Smooth muscle cell (in vitro differentiated cells): Measurements from ENCODE around the gene CTSA. TPM values are rescaled to one million over a fixed set of nuclear protein-coding genes. Genes with fewer than 3 reads are reported as not detected.

Experiments used
- DNase-seq: peaks from one replicate; lab custom pipeline; 2025; ENCODE audit not compliant: unreplicated experiment; lab: John Stamatoyannopoulos, UW
- H2AFZ ChIP-seq: fragments of 200-600 bp; sonication (generic); 2 replicates; pipeline ENCODE4 v1.6.0; 2016; ENCODE audit warnings: antibody characterized with exemption, low read depth, mild to moderate bottlenecking
- H3F3A ChIP-seq: fragments of 200-600 bp; sonication (generic); 2 replicates; pipeline ENCODE4 v1.6.0; 2017; ENCODE audit warnings: antibody characterized with exemption, low read depth
- H3K27ac ChIP-seq: fragments of 200-600 bp; sonication (generic); 2 replicates; pipeline ENCODE4 v1.5.1; 2016; ENCODE audit warnings: low read depth, mild to moderate bottlenecking
- H3K27me3 ChIP-seq: fragments of 200-600 bp; sonication (generic); 2 replicates; pipeline ENCODE4 v1.6.1; 2016; ENCODE audit warnings: low read depth, mild to moderate bottlenecking
- H3K36me3 ChIP-seq: fragments of 200-600 bp; sonication (generic); 2 replicates; pipeline ENCODE4 v1.5.1; 2016; ENCODE audit warnings: low read depth
- H3K4me1 ChIP-seq: fragments of 200-600 bp; sonication (generic); 2 replicates; pipeline ENCODE4 v1.5.1; 2016; ENCODE audit warnings: low read depth
- H3K4me2 ChIP-seq: fragments of 200-600 bp; sonication (generic); 2 replicates; pipeline ENCODE4 v1.6.0; 2016; ENCODE audit warnings: mild to moderate bottlenecking
- H3K4me3 ChIP-seq: fragments of 200-600 bp; sonication (generic); 2 replicates; pipeline ENCODE4 v1.5.1; 2016; ENCODE audit warnings: mild to moderate bottlenecking
- H3K79me2 ChIP-seq: fragments of 200-600 bp; sonication (generic); 2 replicates; pipeline ENCODE4 v1.6.0; 2016; ENCODE audit warnings: low read depth, mild to moderate bottlenecking
- H3K9ac ChIP-seq: fragments of 200-600 bp; sonication (generic); 2 replicates; pipeline ENCODE4 v1.6.0; 2016; ENCODE audit warnings: low read depth
- H3K9me3 ChIP-seq: fragments of 200-600 bp; sonication (generic); replicated peaks from 2 replicates; pipeline ENCODE4 v1.5.1; 2016; ENCODE audit warnings: low read depth
- H4K20me1 ChIP-seq: fragments of 200-600 bp; sonication (generic); 2 replicates; pipeline ENCODE4 v1.6.0; 2016; ENCODE audit warnings: low read depth
- CTCF ChIP-seq: fragments of 200-600 bp; sonication (generic); IDR thresholded peaks from 2 replicates; pipeline ENCODE4 v1.5.1; 2017; ENCODE audit warnings: borderline replicate concordance, mild to moderate bottlenecking, antibody characterized with exemption; ENCODE audit not compliant: insufficient read depth, poor library complexity, severe bottlenecking
- WGBS: methylation state at CpG from one replicate; pipeline ENCODE4 v1.1.7; 2016; ENCODE audit warnings: low lambda C conversion rate; 5-methylcytosine and 5-hydroxymethylcytosine counted together
- polyA plus RNA-seq: library from polyadenylated mRNA; unstranded; fragments of >200 nt; fragmentation: Nextera tagmentation; extraction: Ambion mirVana; gene quantifications from 2 replicates; pipeline ENCODE4 v1.2.1, GENCODE V29; 2016
- total RNA-seq: library from RNA; depleted of rRNA; stranded (reverse); fragments of >200 nt; gene quantifications from 2 replicates; pipeline ENCODE4 v1.2.3, GENCODE V29; 2014

The CTSA gene
- total and polyA plus RNA-seq, 2 experiments from 2014 or later = 74.8 to 132 TPM

DNA sequence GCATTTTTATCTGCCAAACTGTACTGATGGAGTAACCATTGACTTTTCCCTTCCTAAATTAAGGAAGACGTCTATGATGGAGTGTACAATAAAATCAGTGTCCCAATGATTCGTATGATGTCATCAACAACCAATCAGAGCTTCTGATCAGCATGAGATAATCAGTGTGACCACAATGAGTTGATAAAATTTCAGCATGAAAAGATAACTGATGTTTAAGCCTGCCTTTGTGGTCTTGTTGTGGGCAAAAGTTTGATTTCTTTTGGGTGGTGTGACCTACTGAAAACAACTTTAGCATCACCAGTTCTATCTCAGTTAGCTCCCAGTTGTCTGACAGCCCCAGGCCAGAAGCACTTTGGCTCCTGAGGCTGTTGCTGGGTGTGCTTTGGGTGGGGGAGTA is 46.6 kb downstream of the CTSA start:
- no peak for DNase-seq
- Histone ChIP-seq H4K20me1 (peaks cover 47% of the 10 kb centered on the region), H3K4me1 (peaks cover 10% of the 10 kb centered on the region), H3K27ac (no peak overlapping the region), H3K9ac (no peak overlapping the region), H3K4me3 (no peak overlapping the region), H2AFZ (no peak overlapping the region), H3K27me3 (no peaks in the 10 kb centered on the region), H3K79me2 (peaks cover 35% of the 10 kb centered on the region), H3F3A (no peaks in the 10 kb centered on the region), H3K4me2 (no peak overlapping the region), H3K9me3 (no peaks in the 10 kb centered on the region), H3K36me3 (peaks cover 2% of the 10 kb centered on the region)
- no peak for TF ChIP-seq CTCF
- 83% methylated on average over 2 of the region's 2 CpGs for WGBS

DNA sequence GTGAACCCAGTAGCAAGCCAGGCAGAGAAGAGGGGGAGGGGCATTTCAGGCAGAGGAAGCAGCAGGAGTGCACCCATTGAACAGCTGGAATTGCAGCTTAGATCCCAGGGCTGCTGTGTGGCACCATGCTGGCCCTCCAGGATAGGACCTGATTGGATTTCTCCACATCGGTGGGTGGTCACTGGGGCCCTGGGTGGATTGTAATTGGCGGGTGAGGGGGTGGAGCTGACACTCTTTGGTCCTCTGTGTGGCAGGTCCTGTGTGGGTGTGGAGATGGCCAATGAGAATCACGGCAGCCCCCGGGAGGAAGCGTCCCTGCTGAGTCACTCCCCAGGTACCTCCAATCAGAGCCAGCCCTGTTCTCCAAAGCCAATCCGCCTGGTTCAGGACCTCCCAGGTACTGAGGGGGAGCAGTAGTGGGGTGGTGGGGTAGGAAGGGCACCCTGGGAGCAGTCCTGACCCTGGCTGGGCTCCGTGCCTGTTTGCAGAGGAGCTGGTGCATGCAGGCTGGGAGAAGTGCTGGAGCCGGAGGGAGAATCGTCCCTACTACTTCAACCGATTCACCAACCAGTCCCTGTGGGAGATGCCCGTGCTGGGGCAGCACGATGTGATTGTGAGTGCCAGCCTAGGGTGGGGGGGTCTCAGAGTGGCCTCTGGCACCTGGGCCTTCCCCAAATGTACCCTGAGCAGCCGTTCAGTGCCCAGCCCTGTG is 47.7 kb downstream of the CTSA start:
- H4K20me1 ChIP-seq = peaks cover 35% of the 10 kb centered on the region
- H3K9ac ChIP-seq = no peak overlapping the region
- H3K9me3 ChIP-seq = no peaks in the 10 kb centered on the region
- peaks cover 10% of the 10 kb centered on the region for H3K4me1 ChIP-seq
- 91% methylated on average over 12 of the region's 13 CpGs for WGBS
- H3K27ac ChIP-seq = no peak overlapping the region
- TF ChIP-seq CTCF = no peak
- DNase-seq = no peak
- H3K4me3 ChIP-seq = no peak overlapping the region
- H3K36me3 ChIP-seq = peaks cover 2% of the 10 kb centered on the region
- H3F3A ChIP-seq = no peaks in the 10 kb centered on the region
- H2AFZ ChIP-seq = no peak overlapping the region
- peaks cover 27% of the 10 kb centered on the region for H3K79me2 ChIP-seq
- no peak overlapping the region for H3K4me2 ChIP-seq
- no peaks in the 10 kb centered on the region for H3K27me3 ChIP-seq

- no peaks in the 10 kb centered on the region for H3K27me3 ChIP-seq
- no peaks in the 10 kb centered on the region for H3K9me3 ChIP-seq
- WGBS = 100% methylated on average over 3 of the region's 3 CpGs
- H3K4me2 ChIP-seq = no peak overlapping the region
- H3K36me3 ChIP-seq = peaks cover 2% of the 10 kb centered on the region
- H3K79me2 ChIP-seq = peaks cover 23% of the 10 kb centered on the region
- no peak overlapping the region for H3K4me3 ChIP-seq
- no peak overlapping the region for H3K27ac ChIP-seq
- no peak overlapping the region for H2AFZ ChIP-seq
- H3K9ac ChIP-seq = no peak overlapping the region
- H3F3A ChIP-seq = no peaks in the 10 kb centered on the region
- H4K20me1 ChIP-seq = peaks cover 34% of the 10 kb centered on the region
- peaks cover 10% of the 10 kb centered on the region for H3K4me1 ChIP-seq
- TF ChIP-seq CTCF = no peak
- DNase-seq = no peak
Observed at GRCh38 chr20:45940053-45940452, 48.9 kb downstream of the CTSA start.

- WGBS = 99% methylated on average over 13 of the region's 13 CpGs
- H3K79me2 ChIP-seq = peaks cover 23% of the 10 kb centered on the region
- H3K4me2 ChIP-seq = no peak overlapping the region
- H2AFZ ChIP-seq = no peak overlapping the region
- TF ChIP-seq CTCF = no peak
- no peak for DNase-seq
- peaks cover 2% of the 10 kb centered on the region for H3K36me3 ChIP-seq
- no peak overlapping the region for H3K9ac ChIP-seq
- peaks cover 9% of the 10 kb centered on the region for H3K4me1 ChIP-seq
- H4K20me1 ChIP-seq = peaks cover 32% of the 10 kb centered on the region
- H3K4me3 ChIP-seq = no peak overlapping the region
- H3K9me3 ChIP-seq = no peaks in the 10 kb centered on the region
- H3K27me3 ChIP-seq = no peaks in the 10 kb centered on the region
- no peak overlapping the region for H3K27ac ChIP-seq
- H3F3A ChIP-seq = no peaks in the 10 kb centered on the region
Observed at GRCh38 chr20:45940469-45940868, 49.3 kb downstream of the CTSA start.
